HG03457 (cell line): ENCODE results near the gene DCC.

Experiments used
- ATAC-seq: cut with Tn5 transposase; IDR thresholded peaks from one replicate; pipeline ENCODE4 v1.9.1; 2021; ENCODE audit warnings: moderate number of reproducible peaks; ENCODE audit not compliant: unreplicated experiment

The DCC gene

DNA sequence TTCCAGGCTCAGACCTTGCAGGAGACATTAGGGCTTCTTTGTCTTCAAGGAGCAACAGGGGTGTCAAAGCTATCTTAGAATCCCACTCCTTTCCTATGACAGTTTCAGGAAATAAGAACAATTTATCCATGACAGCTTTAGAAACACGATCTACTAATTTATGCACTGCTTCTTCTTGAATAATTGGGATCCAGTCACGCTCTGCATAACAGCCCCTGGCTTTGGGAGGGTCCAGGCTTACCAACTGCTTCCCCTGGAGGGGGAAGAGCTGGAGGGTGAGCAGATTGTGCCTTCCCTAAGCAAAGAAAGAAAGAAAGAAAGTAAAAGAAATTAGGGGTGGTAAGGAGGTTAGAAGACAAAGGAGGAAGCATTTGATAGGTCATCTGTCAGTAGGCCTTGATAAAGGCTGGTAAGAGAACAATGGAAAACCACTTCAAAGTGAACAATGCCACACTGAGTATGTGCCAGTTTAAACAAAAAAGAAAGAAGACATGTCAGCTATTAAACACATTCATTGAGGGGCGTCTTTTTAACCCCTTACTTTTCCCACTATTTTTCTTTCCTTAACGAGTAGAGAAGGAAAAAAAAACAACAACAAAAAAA lies 327.6 kb downstream of the DCC start:
- ATAC-seq = no peak

- ATAC-seq = no peak
These were observed 330.9 kb downstream of the DCC start for GRCh38 chr18:52670896-52671295.

DNA sequence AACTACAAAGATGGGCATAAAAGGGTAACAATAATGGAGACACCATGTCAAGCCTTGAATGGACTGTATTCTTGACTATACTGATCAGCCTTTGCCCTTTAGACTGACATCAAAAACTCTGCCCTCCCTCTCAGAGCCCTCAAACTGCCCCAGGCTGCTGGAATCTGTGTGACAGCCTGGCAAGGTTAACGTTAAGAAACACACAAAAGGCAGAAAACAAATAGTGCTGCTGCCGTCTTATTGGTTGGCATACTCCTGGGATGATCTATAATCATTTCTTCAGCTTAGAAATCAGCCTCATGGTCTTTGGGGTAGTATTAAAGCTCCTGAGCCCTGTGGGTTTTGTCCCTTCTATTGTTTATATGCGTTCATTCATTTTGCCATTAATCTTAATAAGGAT lies 338.0 kb downstream of the DCC start:
- ATAC-seq = no peak

GRCh38 chr18:52678551-52678950 lies 338.6 kb downstream of the DCC start:
- no peak for ATAC-seq

DNA sequence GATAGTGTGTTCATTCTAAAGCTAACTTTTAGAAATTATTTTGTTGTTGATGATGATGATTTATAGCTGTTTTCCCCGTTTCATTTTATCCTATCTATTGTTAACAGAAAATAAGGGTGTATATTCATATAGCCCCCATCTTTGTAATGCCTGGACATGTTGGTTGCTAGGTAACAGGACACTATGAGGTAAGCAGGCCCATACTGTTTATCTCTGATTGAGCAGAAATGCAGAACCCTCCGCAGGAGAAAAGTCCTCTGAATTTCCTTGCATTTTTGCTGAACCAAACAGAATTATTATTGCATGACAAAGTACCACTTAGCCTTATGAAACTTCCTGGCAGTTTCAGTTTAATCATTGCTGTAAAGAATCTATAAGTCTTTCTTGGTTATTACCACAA lies 339.4 kb downstream of the DCC start:
- ATAC-seq = no peak

DNA sequence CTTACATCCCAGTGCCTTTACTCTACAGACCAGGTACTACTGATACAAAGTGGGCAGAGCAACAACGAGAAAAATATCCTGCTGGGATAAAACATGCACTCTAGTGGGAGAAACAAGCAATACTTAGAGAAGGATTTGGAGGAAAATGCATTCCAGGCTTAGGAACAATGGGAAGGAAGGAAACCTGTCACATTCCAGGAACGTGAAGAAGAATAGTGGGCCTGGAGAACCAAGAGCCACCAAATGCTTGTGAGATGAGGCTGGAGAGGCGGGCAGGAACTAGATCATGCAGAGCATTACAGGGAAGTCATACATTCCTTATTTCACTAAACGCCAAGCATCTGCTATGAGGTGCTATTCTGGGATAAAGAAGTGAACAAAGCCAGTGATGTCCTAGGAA lies 342.3 kb downstream of the DCC start:
- no peak for ATAC-seq

GRCh38 chr18:52685316-52685715 lies 345.3 kb downstream of the DCC start:
- no peak for ATAC-seq

- ATAC-seq = no peak
These were observed 351.8 kb downstream of the DCC start for GRCh38 chr18:52691841-52692240.

DNA sequence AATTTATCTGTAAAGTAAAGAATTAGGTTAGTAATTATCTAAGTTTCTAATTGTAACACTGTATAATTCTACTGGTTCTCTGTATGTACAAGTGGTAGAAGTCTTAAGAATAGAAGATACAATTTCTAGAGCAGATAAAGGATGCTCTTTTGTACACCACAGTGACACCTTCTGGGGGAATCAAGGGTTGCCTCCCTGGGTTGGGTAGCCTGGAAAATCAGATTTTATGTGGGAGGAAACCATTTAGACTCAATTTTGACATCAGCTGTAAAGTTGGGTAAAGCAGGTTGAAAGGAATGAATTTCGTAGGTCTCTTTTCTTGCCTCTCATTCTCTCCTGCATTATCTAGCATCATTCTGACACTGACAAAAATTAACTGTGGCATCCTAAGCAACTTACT lies 354.8 kb downstream of the DCC start:
- ATAC-seq = peak; percentile 59

GRCh38 chr18:52700116-52700515 lies 360.1 kb downstream of the DCC start:
- no peak for ATAC-seq

DNA sequence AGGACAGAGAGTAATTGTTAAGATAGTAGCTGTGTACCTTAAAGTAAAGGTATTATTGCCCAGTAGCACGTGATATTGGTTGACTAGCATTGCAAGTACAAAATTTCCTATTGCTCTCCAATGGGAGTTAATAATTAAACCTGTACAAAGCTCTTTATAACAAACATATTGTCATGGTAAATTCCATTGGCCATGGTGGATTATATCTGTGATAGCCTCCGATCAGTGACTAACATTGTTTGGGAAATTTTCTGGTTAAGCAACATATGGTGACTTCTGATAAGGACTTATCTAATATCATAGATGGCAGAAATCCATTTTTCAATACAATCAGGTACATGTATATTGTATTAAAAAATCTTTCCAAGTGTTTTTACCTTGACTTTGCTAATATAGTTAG lies 360.8 kb downstream of the DCC start:
- ATAC-seq = no peak

GRCh38 chr18:52701219-52701935 lies 361.4 kb downstream of the DCC start:
- ATAC-seq = no peak

GRCh38 chr18:52715421-52715820 lies 375.4 kb downstream of the DCC start:
- no peak for ATAC-seq

GRCh38 chr18:52715991-52716390 lies 376.0 kb downstream of the DCC start:
- no peak for ATAC-seq

DNA sequence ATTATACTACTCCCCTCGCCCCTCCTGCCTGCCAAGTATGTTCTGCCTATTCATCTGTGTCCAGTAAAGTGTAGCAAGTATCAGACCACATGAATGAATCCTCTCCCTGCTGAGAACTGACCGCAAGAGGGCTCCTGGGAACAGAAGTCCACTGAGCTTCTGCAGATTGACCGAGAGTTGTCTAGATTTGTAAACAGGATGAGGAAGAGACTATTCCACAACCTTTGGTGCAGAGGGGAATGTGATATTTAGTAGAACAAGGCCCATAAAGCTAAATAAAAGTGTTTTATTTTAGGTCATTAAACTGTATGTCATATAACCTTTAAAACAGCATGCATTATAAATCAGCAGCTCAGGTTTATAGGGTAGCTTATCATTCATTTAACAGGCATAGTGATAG lies 377.0 kb downstream of the DCC start:
- no peak for ATAC-seq

- ATAC-seq = no peak
These were observed 382.9 kb downstream of the DCC start for GRCh38 chr18:52722904-52723303.

DNA sequence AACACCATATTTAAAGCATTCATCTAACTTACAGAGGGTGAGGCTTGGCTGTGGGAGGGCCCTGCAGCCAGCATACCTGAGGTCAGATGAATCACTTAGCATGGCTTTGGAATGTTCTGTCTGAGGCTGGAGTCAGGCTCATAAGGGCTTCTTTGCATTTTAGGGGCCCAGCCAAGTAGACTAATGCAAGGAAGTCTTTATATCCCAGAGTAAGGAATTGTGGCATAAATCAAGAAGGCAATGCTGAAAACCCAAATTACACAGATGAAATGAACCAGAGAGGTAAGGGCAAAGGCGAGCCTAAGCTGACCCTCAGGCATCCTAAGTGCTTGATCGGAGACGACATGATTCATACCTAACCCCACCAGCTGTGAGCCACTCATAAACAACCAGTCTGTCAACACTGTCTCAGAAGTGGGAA lies 383.6 kb downstream of the DCC start:
- no peak for ATAC-seq

DNA sequence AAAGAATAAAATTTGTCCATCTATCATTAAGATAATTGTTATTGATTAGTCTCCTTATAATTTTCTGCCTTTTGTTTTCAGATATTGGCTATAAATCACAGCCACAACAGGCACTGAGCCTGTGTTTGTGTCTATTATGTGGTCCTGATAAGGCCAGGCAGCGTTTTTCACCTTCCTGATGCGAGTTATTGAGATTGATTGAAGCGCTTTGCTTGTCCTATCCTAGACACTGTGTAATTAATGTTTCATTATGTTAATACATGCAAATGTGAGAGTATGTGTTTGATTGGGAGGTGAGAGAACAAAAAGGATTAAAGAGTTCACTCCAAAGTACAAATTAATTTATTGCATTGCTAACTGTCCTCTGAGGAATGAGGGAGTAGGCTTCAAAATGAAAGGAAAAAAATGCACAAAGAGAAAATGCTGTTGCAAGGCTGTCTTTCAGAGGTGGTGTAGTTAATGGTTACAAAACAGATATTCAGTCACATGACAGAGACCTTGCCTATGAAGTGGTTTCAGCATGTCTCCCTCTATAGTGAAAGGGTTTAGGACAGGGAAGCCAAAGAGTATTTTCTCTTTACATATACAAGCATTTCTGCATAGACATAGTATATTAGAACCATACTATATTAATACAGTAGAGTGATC lies 391.1 kb downstream of the DCC start:
- no peak for ATAC-seq

- ATAC-seq = no peak
These were observed 398.9 kb downstream of the DCC start for GRCh38 chr18:52738946-52739345.

- ATAC-seq = no peak
These were observed 407.0 kb downstream of the DCC start for GRCh38 chr18:52746986-52747385.

GRCh38 chr18:52747869-52748268 lies 407.9 kb downstream of the DCC start:
- no peak for ATAC-seq

GRCh38 chr18:52748343-52748742 lies 408.3 kb downstream of the DCC start:
- ATAC-seq = no peak
